Smooth muscle cell (in vitro differentiated cells): ENCODE results near the gene CHRNA9. TPM values are rescaled to one million over a fixed set of nuclear protein-coding genes. Genes with fewer than 3 reads are reported as not detected.

Experiments used
- DNase-seq: peaks from one replicate; lab custom pipeline; 2025; ENCODE audit not compliant: unreplicated experiment; lab: John Stamatoyannopoulos, UW
- H2AFZ ChIP-seq: fragments of 200-600 bp; sonication (generic); 2 replicates; pipeline ENCODE4 v1.6.0; 2016; ENCODE audit warnings: antibody characterized with exemption, low read depth, mild to moderate bottlenecking
- H3F3A ChIP-seq: fragments of 200-600 bp; sonication (generic); 2 replicates; pipeline ENCODE4 v1.6.0; 2017; ENCODE audit warnings: antibody characterized with exemption, low read depth
- H3K27ac ChIP-seq: fragments of 200-600 bp; sonication (generic); 2 replicates; pipeline ENCODE4 v1.5.1; 2016; ENCODE audit warnings: low read depth, mild to moderate bottlenecking
- H3K27me3 ChIP-seq: fragments of 200-600 bp; sonication (generic); 2 replicates; pipeline ENCODE4 v1.6.1; 2016; ENCODE audit warnings: low read depth, mild to moderate bottlenecking
- H3K36me3 ChIP-seq: fragments of 200-600 bp; sonication (generic); 2 replicates; pipeline ENCODE4 v1.5.1; 2016; ENCODE audit warnings: low read depth
- H3K4me1 ChIP-seq: fragments of 200-600 bp; sonication (generic); 2 replicates; pipeline ENCODE4 v1.5.1; 2016; ENCODE audit warnings: low read depth
- H3K4me2 ChIP-seq: fragments of 200-600 bp; sonication (generic); 2 replicates; pipeline ENCODE4 v1.6.0; 2016; ENCODE audit warnings: mild to moderate bottlenecking
- H3K4me3 ChIP-seq: fragments of 200-600 bp; sonication (generic); 2 replicates; pipeline ENCODE4 v1.5.1; 2016; ENCODE audit warnings: mild to moderate bottlenecking
- H3K79me2 ChIP-seq: fragments of 200-600 bp; sonication (generic); 2 replicates; pipeline ENCODE4 v1.6.0; 2016; ENCODE audit warnings: low read depth, mild to moderate bottlenecking
- H3K9ac ChIP-seq: fragments of 200-600 bp; sonication (generic); 2 replicates; pipeline ENCODE4 v1.6.0; 2016; ENCODE audit warnings: low read depth
- H3K9me3 ChIP-seq: fragments of 200-600 bp; sonication (generic); replicated peaks from 2 replicates; pipeline ENCODE4 v1.5.1; 2016; ENCODE audit warnings: low read depth
- H4K20me1 ChIP-seq: fragments of 200-600 bp; sonication (generic); 2 replicates; pipeline ENCODE4 v1.6.0; 2016; ENCODE audit warnings: low read depth
- WGBS: methylation state at CpG from one replicate; pipeline ENCODE4 v1.1.7; 2016; ENCODE audit warnings: low lambda C conversion rate; 5-methylcytosine and 5-hydroxymethylcytosine counted together
- polyA plus RNA-seq: library from polyadenylated mRNA; unstranded; fragments of >200 nt; fragmentation: Nextera tagmentation; extraction: Ambion mirVana; gene quantifications from 2 replicates; pipeline ENCODE4 v1.2.1, GENCODE V29; 2016
- total RNA-seq: library from RNA; depleted of rRNA; stranded (reverse); fragments of >200 nt; gene quantifications from 2 replicates; pipeline ENCODE4 v1.2.3, GENCODE V29; 2014
- TF ChIP-seq, protein P1 (sequence below): fragments of 200-600 bp; sonication (generic); IDR thresholded peaks from 2 replicates; pipeline ENCODE4 v1.5.1; 2017; ENCODE audit warnings: borderline replicate concordance, mild to moderate bottlenecking, antibody characterized with exemption; ENCODE audit not compliant: insufficient read depth, poor library complexity, severe bottlenecking

Gene CHRNA9
- total and polyA plus RNA-seq, 2 experiments from 2014 or later: 2.4 to 15.8 TPM

DNA sequence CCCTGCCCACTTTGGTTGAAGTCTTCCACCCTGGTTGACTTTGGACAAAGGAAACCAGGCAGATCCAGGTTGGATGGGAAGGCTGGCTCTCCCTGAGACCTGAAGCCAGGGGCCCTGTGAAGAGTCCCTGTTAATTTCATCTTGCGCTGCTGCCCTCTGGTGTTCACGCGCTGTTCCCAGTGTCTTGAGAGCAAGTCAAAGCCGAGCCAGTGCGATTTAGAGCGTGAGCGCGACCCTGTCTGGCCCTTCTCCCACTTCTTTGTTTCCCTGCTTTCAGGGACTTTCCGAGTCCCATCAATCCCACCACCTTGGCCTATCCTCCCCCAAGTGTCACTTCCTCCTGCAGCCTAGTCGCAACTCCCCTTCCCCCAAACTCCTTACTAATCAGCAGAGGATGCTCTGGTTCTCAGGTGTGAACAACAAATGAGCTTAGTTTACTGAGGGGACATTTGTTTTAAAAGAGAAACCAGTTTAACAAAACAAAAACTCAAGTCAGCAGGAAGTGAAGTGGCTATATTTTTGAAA lies 25.8 kb upstream of the CHRNA9 start:
- Histone ChIP-seq H3K9ac (no peak overlapping the region), H3K4me2 (peak overlapping the region; percentile 64), H3K4me3 (peak overlapping the region; percentile 4), H3F3A (no peaks in the 10 kb centered on the region), H2AFZ (peak overlapping the region; percentile 20), H4K20me1 (no peaks in the 10 kb centered on the region), H3K27ac (no peak overlapping the region), H3K27me3 (no peaks in the 10 kb centered on the region), H3K36me3 (no peaks in the 10 kb centered on the region), H3K9me3 (no peaks in the 10 kb centered on the region), H3K4me1 (peaks cover 7% of the 10 kb centered on the region), H3K79me2 (no peaks in the 10 kb centered on the region)
- TF ChIP-seq, protein P1, sequence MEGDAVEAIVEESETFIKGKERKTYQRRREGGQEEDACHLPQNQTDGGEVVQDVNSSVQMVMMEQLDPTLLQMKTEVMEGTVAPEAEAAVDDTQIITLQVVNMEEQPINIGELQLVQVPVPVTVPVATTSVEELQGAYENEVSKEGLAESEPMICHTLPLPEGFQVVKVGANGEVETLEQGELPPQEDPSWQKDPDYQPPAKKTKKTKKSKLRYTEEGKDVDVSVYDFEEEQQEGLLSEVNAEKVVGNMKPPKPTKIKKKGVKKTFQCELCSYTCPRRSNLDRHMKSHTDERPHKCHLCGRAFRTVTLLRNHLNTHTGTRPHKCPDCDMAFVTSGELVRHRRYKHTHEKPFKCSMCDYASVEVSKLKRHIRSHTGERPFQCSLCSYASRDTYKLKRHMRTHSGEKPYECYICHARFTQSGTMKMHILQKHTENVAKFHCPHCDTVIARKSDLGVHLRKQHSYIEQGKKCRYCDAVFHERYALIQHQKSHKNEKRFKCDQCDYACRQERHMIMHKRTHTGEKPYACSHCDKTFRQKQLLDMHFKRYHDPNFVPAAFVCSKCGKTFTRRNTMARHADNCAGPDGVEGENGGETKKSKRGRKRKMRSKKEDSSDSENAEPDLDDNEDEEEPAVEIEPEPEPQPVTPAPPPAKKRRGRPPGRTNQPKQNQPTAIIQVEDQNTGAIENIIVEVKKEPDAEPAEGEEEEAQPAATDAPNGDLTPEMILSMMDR: peak; percentile 89
- 5% methylated on average over 9 of the region's 10 CpGs for WGBS
- no peak for DNase-seq

- H3K79me2 ChIP-seq: no peaks in the 10 kb centered on the region
- H3K4me3 ChIP-seq: no peak overlapping the region
- no peak overlapping the region for H3K27ac ChIP-seq
- no peaks in the 10 kb centered on the region for H4K20me1 ChIP-seq
- H3K4me2 ChIP-seq: no peak overlapping the region
- H3K4me1 ChIP-seq: peaks cover 7% of the 10 kb centered on the region
- no peak for DNase-seq
- H3K9me3 ChIP-seq: no peaks in the 10 kb centered on the region
- H3K27me3 ChIP-seq: no peaks in the 10 kb centered on the region
- no peaks in the 10 kb centered on the region for H3F3A ChIP-seq
- no peak overlapping the region for H2AFZ ChIP-seq
- H3K9ac ChIP-seq: no peak overlapping the region
- 98% methylated on average over 8 of the region's 8 CpGs for WGBS
- no peaks in the 10 kb centered on the region for H3K36me3 ChIP-seq
- TF ChIP-seq, protein P1: no peak
Observed at GRCh38 chr4:40310225-40310624, 24.9 kb upstream of the CHRNA9 start.

DNA sequence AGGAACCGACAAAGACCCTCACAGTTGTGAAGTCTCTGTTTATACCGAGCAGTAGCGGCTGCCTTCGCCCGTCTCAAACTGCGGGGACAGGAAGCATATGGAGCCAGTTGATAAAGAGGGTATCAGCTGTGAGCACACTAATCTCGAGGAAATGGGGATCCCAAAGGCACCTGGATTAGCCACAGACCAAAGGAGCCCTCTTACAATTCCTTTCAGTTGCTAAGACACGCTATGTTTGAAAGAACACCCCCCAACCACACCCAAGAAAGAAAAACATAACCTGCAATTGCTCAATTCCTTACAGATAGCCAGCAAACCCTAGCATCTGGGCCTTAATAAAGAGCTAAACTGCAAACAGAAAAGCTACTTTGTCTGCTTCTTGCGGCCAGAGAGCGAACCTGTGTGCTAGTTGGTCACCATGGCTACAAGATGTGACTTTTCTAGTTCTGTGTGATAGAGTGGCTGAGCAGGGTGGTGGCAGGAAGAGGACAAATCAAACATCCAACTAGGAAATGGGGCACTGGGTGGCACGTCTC lies 23.3 kb upstream of the CHRNA9 start:
- Histone ChIP-seq H3K79me2 (no peaks in the 10 kb centered on the region), H2AFZ (no peak overlapping the region), H3K4me2 (no peak overlapping the region), H3K27ac (no peak overlapping the region), H3K4me1 (peaks cover 7% of the 10 kb centered on the region), H3K27me3 (no peaks in the 10 kb centered on the region), H3F3A (no peaks in the 10 kb centered on the region), H3K36me3 (no peaks in the 10 kb centered on the region), H3K9me3 (no peaks in the 10 kb centered on the region), H3K4me3 (no peak overlapping the region), H3K9ac (no peak overlapping the region), H4K20me1 (no peaks in the 10 kb centered on the region)
- TF ChIP-seq, protein P1: no peak
- WGBS: 71% methylated on average over 11 of the region's 11 CpGs
- DNase-seq: no peak

DNA sequence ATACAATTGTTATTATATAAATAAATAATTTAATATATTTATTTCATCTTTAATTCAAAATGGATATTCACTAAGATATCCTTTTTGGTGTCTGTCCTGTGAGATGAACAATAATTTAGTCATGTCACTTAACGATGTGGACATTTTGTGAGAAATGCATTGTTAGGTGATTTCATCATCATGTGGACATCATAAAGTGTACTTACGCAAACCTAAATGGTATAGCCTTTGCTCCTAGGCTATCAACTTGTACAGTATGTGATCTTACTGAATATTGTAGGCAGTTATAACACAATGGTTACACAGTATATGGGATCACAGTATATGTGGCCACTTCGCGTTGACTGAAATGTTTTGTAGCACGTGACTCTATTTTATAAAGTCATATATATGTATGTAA lies 20.2 kb upstream of the CHRNA9 start:
- H4K20me1 ChIP-seq: no peaks in the 10 kb centered on the region
- H3K9me3 ChIP-seq: no peaks in the 10 kb centered on the region
- H2AFZ ChIP-seq: no peak overlapping the region
- no peaks in the 10 kb centered on the region for H3K36me3 ChIP-seq
- no peaks in the 10 kb centered on the region for H3K27me3 ChIP-seq
- TF ChIP-seq, protein P1: no peak
- peaks cover 3% of the 10 kb centered on the region for H3F3A ChIP-seq
- H3K9ac ChIP-seq: no peak overlapping the region
- no peaks in the 10 kb centered on the region for H3K79me2 ChIP-seq
- H3K4me3 ChIP-seq: no peak overlapping the region
- H3K4me1 ChIP-seq: no peaks in the 10 kb centered on the region
- DNase-seq: no peak
- 86% methylated on average over 5 of the region's 5 CpGs for WGBS
- no peak overlapping the region for H3K4me2 ChIP-seq
- peak overlapping the region; percentile 98 for H3K27ac ChIP-seq
